HepG2 (cell line): ENCODE data around the gene CBX2. TPM values are rescaled to one million over a fixed set of nuclear protein-coding genes. Genes with fewer than 3 reads are reported as not detected.

ENCODE experiments used
- BCL6 ChIP-seq: IDR thresholded peaks from 2 replicates; pipeline ENCODE4 v1.6.1; 2016; ENCODE audit warnings: missing genetic modification reagents, missing compliant biosample characterization
- CCAR2 ChIP-seq: fragments of 200-400 bp; formaldehyde crosslinking; optimal IDR thresholded peaks from 2 replicates; pipeline ENCODE3; 2018; ENCODE audit warnings: low read depth, mild to moderate bottlenecking, low read length, moderate library complexity
- IKZF4 ChIP-seq: sonication (generic); formaldehyde crosslinking; IDR thresholded peaks from 2 replicates; pipeline ENCODE4 v1.5.1; 2020; ENCODE audit warnings: borderline replicate concordance, mild to moderate bottlenecking, low read depth, missing genetic modification reagents; ENCODE audit errors: not compliant biosample characterization
- KDM3A ChIP-seq: IDR thresholded peaks from 2 replicates; pipeline ENCODE4 v1.6.1; 2018; ENCODE audit warnings: low read depth, missing compliant biosample characterization
- MAX ChIP-seq: IDR thresholded peaks from 2 replicates; pipeline ENCODE4 v1.6.1; 2012; ENCODE audit warnings: inconsistent platforms
- MXI1 ChIP-seq: IDR thresholded peaks from 3 replicates; pipeline ENCODE4 v1.6.1; 2012; ENCODE audit warnings: low read depth, low read length, inconsistent platforms, borderline replicate concordance
- RAD21 ChIP-seq: fragments of 450-650 bp; formaldehyde crosslinking; IDR thresholded peaks from 2 replicates; pipeline ENCODE4 v1.5.0; 2020; ENCODE audit warnings: mild to moderate bottlenecking
- RXRB ChIP-seq: IDR thresholded peaks from 2 replicates; pipeline ENCODE4 v1.6.1; 2016; ENCODE audit warnings: borderline replicate concordance, missing genetic modification reagents, missing compliant biosample characterization
- SNAI1 ChIP-seq: sonication (generic); formaldehyde crosslinking; IDR thresholded peaks from 2 replicates; pipeline ENCODE4 v1.5.0; 2020; ENCODE audit warnings: mild to moderate bottlenecking, missing genetic modification reagents, borderline replicate concordance
- SPEN ChIP-seq: sonication (generic); formaldehyde crosslinking; IDR thresholded peaks from 2 replicates; pipeline ENCODE4 v1.5.1; 2020; ENCODE audit warnings: low read depth, mild to moderate bottlenecking, missing genetic modification reagents
- THRA ChIP-seq: sonication (generic); formaldehyde crosslinking; IDR thresholded peaks from 2 replicates; pipeline ENCODE4 v1.4.0; 2020; ENCODE audit warnings: missing genetic modification reagents, borderline replicate concordance
- UBTF ChIP-seq: sonication (generic); formaldehyde crosslinking; IDR thresholded peaks from 2 replicates; pipeline ENCODE4 v1.4.0; 2020; ENCODE audit warnings: mild to moderate bottlenecking, missing genetic modification reagents
- ZBTB39 ChIP-seq: sonication (generic); formaldehyde crosslinking; IDR thresholded peaks from 2 replicates; pipeline ENCODE4 v1.5.0; 2020; ENCODE audit warnings: missing genetic modification reagents
- ZNF253 ChIP-seq: sonication (generic); formaldehyde crosslinking; IDR thresholded peaks from 2 replicates; pipeline ENCODE4 v1.8.0; 2022; ENCODE audit warnings: mild to moderate bottlenecking, missing genetic modification reagents, borderline replicate concordance
- ZNF501 ChIP-seq: sonication (generic); formaldehyde crosslinking; IDR thresholded peaks from 2 replicates; pipeline ENCODE4 v1.5.1; 2020; ENCODE audit warnings: mild to moderate bottlenecking, moderate library complexity, missing genetic modification reagents
- ZNF512B ChIP-seq: sonication (generic); formaldehyde crosslinking; IDR thresholded peaks from 2 replicates; pipeline ENCODE4 v1.5.1; 2020; ENCODE audit warnings: missing genetic modification reagents, mild to moderate bottlenecking, borderline replicate concordance
- ZNF678 ChIP-seq: sonication (generic); formaldehyde crosslinking; IDR thresholded peaks from 2 replicates; pipeline ENCODE4 v1.4.0; 2020; ENCODE audit warnings: mild to moderate bottlenecking, missing genetic modification reagents
- ZNF788 ChIP-seq: sonication (generic); formaldehyde crosslinking; IDR thresholded peaks from 2 replicates; pipeline ENCODE4 v1.5.0; 2020; ENCODE audit warnings: mild to moderate bottlenecking, missing genetic modification reagents, borderline replicate concordance
- ZNF883 ChIP-seq: sonication (generic); formaldehyde crosslinking; IDR thresholded peaks from 2 replicates; pipeline ENCODE4 v1.5.1; 2020; ENCODE audit warnings: mild to moderate bottlenecking, missing genetic modification reagents; ENCODE audit errors: not compliant biosample characterization
- polyA plus RNA-seq, 8 experiments: library from polyadenylated mRNA; depleted of rRNA in 3 of 8; stranded (reverse) in 7 of 8; unstranded in 1 of 8; fragments of >200 nt; fragmentation: Illumina TruSeq in 4 of 8; extraction: Trizol in 4 of 8; gene quantifications; 2 replicates each; pipeline versions ENCODE4 v1.2.1 to v1.2.3, GENCODE V29; 2011 to 2016; ENCODE audit warnings: low read depth in 4 of 8, missing spikeins in 1 of 8, mixed read lengths in 1 of 8; ENCODE audit not compliant: insufficient read depth in 1 of 8
- total RNA-seq, 5 experiments: library from RNA; depleted of rRNA; stranded (reverse); fragments of >200 nt; fragmentation: Illumina TruSeq; extraction: Trizol; gene quantifications; 2 replicates each; pipeline ENCODE4 v1.2.3, GENCODE V29; 2016; ENCODE audit warnings: low read depth in 1 of 5

CBX2 gene
- total and polyA plus RNA-seq, 2 of the 13 experiments (the other 11 are each of a cell fraction or from before 2014, with no cell fraction given): 14.5 to 31.1 TPM

GRCh38 chr17:79834565-79835469, 56.9 kb downstream of the CBX2 start (continued):
- TF ChIP-seq ZBTB39 (CRISPR knock-in tag): no peak
- TF ChIP-seq RXRB (CRISPR knock-in tag): peak; percentile 39; the same call in 1 of the 2 replicates
- TF ChIP-seq UBTF (CRISPR knock-in tag): peak; percentile 46; the same call in 1 of the 2 replicates
- peak; percentile 54 for TF ChIP-seq ZNF883 (CRISPR knock-in tag)
- TF ChIP-seq MXI1: peak; percentile 35; the same call in 1 of the 3 replicates
- 0 out of 2 replicates have a peak, but pooled peaks have one; percentile 37 for TF ChIP-seq ZNF678 (CRISPR knock-in tag)
- TF ChIP-seq ZNF512B (CRISPR knock-in tag): no peak
- TF ChIP-seq SNAI1 (CRISPR knock-in tag): no peak
- no peak for TF ChIP-seq SPEN
- TF ChIP-seq MAX: peak; percentile 49; the same call in 1 of the 2 replicates
- 0 out of 2 replicates have a peak, but pooled peaks have one; percentile 57 for TF ChIP-seq ZNF253 (CRISPR knock-in tag)
- peak; percentile 95 for TF ChIP-seq RAD21
- peak; percentile 39 for TF ChIP-seq IKZF4 (CRISPR knock-in tag)
- no peak for TF ChIP-seq BCL6 (CRISPR knock-in tag)
- TF ChIP-seq CCAR2: no peak
- TF ChIP-seq ZNF788 (CRISPR knock-in tag): 0 out of 2 replicates have a peak, but pooled peaks have one; percentile 34
- TF ChIP-seq THRA: 0 out of 2 replicates have a peak, but pooled peaks have one; percentile 11
- peak; percentile 88 for TF ChIP-seq ZNF501 (CRISPR knock-in tag)
- TF ChIP-seq KDM3A (CRISPR knock-in tag): no peak
